Measurements from ENCODE around the gene TRIM24. TPM values are rescaled to one million over a fixed set of nuclear protein-coding genes. Genes with fewer than 3 reads are reported as not detected.

TRIM24 gene
- total RNA-seq, 2 experiments from 2014 or later, result 17.5 to 26.8 TPM

DNA sequence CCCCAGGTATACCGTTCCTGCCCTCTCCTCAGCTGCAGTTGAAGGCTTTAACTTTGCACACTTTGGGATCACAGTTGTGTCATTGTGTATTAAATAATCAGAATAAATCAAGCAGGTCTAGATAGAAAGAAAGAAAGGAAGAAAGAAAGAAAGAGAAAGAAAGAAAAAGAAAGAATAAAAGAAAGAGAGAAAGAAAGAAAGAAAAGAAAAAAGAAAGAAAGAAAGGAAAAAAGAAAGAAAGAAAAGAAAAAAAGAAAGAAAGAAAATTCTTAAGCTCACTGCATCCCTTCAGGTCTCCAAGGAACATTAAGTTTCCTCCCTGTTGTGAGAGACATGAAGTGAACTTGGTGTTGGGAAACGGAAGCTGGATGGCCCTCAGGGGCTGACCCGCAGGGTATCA lies 17.2 kb upstream of the TRIM24 start:
- CTCF ChIA-PET (ENCODE audit: unreplicated experiment), result no interaction called here
- DNase-seq (ENCODE audit: low spot score), result no peak
- BruUV-seq (replicated peaks), result no TSS peak
- POLR2A ChIA-PET, result no interaction called here
- Histone ChIP-seq H3K36me3 (ENCODE audit: insufficient read depth, low read length) (no peaks in the 10 kb centered on the region), H3K9me2 (ENCODE audit: insufficient read depth, low read length) (no peaks in the 10 kb centered on the region), H3K79me2 (ENCODE audit: insufficient read depth, low read depth, low read length) (no peaks in the 10 kb centered on the region), H3K4me1 (ENCODE audit: insufficient read depth, low read length, poor library complexity, severe bottlenecking) (no peaks in the 10 kb centered on the region), H2AFZ (ENCODE audit: low read length) (no peak overlapping the region), H3K4me3 (ENCODE audit: low read depth, low read length, poor library complexity, severe bottlenecking) (no peak overlapping the region), H4K20me1 (ENCODE audit: insufficient read depth, low read length) (no peaks in the 10 kb centered on the region), H3K9me3 (ENCODE audit: low read length) (no peaks in the 10 kb centered on the region), H3K27ac (ENCODE audit: low read depth, low read length, poor library complexity, severe bottlenecking) (no peak overlapping the region), H3K4me2 (ENCODE audit: low read length) (no peak overlapping the region)
- intact Hi-C loops (cut with micrococcal nuclease; ENCODE audit: unreplicated experiment), result no loop called here
- TF ChIP-seq, protein P1, sequence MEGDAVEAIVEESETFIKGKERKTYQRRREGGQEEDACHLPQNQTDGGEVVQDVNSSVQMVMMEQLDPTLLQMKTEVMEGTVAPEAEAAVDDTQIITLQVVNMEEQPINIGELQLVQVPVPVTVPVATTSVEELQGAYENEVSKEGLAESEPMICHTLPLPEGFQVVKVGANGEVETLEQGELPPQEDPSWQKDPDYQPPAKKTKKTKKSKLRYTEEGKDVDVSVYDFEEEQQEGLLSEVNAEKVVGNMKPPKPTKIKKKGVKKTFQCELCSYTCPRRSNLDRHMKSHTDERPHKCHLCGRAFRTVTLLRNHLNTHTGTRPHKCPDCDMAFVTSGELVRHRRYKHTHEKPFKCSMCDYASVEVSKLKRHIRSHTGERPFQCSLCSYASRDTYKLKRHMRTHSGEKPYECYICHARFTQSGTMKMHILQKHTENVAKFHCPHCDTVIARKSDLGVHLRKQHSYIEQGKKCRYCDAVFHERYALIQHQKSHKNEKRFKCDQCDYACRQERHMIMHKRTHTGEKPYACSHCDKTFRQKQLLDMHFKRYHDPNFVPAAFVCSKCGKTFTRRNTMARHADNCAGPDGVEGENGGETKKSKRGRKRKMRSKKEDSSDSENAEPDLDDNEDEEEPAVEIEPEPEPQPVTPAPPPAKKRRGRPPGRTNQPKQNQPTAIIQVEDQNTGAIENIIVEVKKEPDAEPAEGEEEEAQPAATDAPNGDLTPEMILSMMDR (conservative IDR thresholded peaks at IDR 0.05; ENCODE audit: low read length), result no peak
- TF ChIP-seq EZH2phosphoT487 (IDR thresholded peaks at IDR 0.05; ENCODE audit: borderline replicate concordance, low read depth, low read length), result no peak

DNA sequence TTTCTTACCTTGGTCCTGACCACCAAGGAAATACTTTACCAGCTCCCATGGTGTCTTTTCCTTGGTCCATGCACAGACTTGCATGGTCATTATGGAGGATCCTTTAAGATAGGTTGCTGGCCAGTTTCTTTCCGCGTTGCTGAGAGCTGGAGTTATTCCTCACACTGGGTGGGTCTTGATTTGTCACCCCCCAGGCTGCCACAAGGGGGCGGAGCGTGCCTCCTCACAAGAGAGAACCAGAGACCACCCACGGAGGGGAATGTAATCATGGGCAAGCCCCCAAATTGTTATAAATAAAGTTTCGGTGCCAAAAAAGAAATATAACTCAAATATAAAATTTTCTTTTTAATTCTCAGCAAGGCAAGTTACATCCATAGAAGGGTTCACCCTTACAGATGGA lies 10.5 kb upstream of the TRIM24 start:
- no peaks in the 10 kb centered on the region for H4K20me1 ChIP-seq (ENCODE audit: insufficient read depth, low read length)
- H3K79me2 ChIP-seq (ENCODE audit: insufficient read depth, low read depth, low read length), result no peaks in the 10 kb centered on the region
- no TSS peak for BruUV-seq (replicated peaks)
- no peak overlapping the region for H2AFZ ChIP-seq (ENCODE audit: low read length)
- no peak overlapping the region for H3K27ac ChIP-seq (ENCODE audit: low read depth, low read length, poor library complexity, severe bottlenecking)
- no peak overlapping the region for H3K4me2 ChIP-seq (ENCODE audit: low read length)
- H3K9me2 ChIP-seq (ENCODE audit: insufficient read depth, low read length), result no peaks in the 10 kb centered on the region
- no peaks in the 10 kb centered on the region for H3K4me1 ChIP-seq (ENCODE audit: insufficient read depth, low read length, poor library complexity, severe bottlenecking)
- intact Hi-C loops (cut with micrococcal nuclease; ENCODE audit: unreplicated experiment), result loop anchor here (1.0 kb wide), 1 partner anchor 289 kb away; no protein-coding TSS in a partner anchor
- CTCF ChIA-PET (ENCODE audit: unreplicated experiment), result no interaction called here
- POLR2A ChIA-PET, result no interaction called here
- peak; percentile 40 for DNase-seq (ENCODE audit: low spot score)
- TF ChIP-seq, protein P1 (conservative IDR thresholded peaks at IDR 0.05; ENCODE audit: low read length), result peak; percentile 82
- no peak for TF ChIP-seq EZH2phosphoT487 (IDR thresholded peaks at IDR 0.05; ENCODE audit: borderline replicate concordance, low read depth, low read length)
- H3K36me3 ChIP-seq (ENCODE audit: insufficient read depth, low read length), result no peaks in the 10 kb centered on the region
- H3K4me3 ChIP-seq (ENCODE audit: low read depth, low read length, poor library complexity, severe bottlenecking), result no peak overlapping the region
- no peaks in the 10 kb centered on the region for H3K9me3 ChIP-seq (ENCODE audit: low read length)

DNA sequence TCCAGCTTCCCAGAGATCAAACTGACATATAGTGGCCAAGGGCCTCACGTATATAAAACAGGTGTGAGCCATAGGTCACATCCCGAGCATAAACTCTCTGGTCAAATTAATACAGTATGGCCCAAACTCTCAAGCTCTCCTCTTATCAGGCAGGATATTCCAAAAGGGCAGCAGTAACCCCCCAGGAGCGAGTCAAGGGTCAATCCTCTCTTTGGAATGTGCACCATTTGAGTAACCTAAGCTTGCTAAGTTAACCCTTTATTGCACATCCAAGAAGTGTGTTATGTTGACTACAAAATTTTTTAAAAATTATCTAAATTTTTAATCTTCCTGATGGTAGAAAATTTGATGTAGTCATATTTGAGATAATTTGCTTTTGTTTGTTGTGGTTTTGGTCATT lies 4.5 kb upstream of the TRIM24 start:
- Histone ChIP-seq H3K4me3 (ENCODE audit: low read depth, low read length, poor library complexity, severe bottlenecking) (no peak overlapping the region), H3K27ac (ENCODE audit: low read depth, low read length, poor library complexity, severe bottlenecking) (no peak overlapping the region), H3K4me1 (ENCODE audit: insufficient read depth, low read length, poor library complexity, severe bottlenecking) (peaks cover 4% of the 10 kb centered on the region), H2AFZ (ENCODE audit: low read length) (no peak overlapping the region), H3K79me2 (ENCODE audit: insufficient read depth, low read depth, low read length) (no peaks in the 10 kb centered on the region), H3K36me3 (ENCODE audit: insufficient read depth, low read length) (no peaks in the 10 kb centered on the region), H4K20me1 (ENCODE audit: insufficient read depth, low read length) (no peaks in the 10 kb centered on the region), H3K4me2 (ENCODE audit: low read length) (no peak overlapping the region), H3K9me2 (ENCODE audit: insufficient read depth, low read length) (no peaks in the 10 kb centered on the region), H3K9me3 (ENCODE audit: low read length) (no peaks in the 10 kb centered on the region)
- TF ChIP-seq, protein P1 (conservative IDR thresholded peaks at IDR 0.05; ENCODE audit: low read length), result no peak
- TF ChIP-seq EZH2phosphoT487 (IDR thresholded peaks at IDR 0.05; ENCODE audit: borderline replicate concordance, low read depth, low read length), result no peak
- intact Hi-C loops (cut with micrococcal nuclease; ENCODE audit: unreplicated experiment), result no loop called here
- ChIA-PET CTCF (ENCODE audit: unreplicated experiment) (no interaction called here), POLR2A (no interaction called here)
- no peak for DNase-seq (ENCODE audit: low spot score)
- no TSS peak for BruUV-seq (replicated peaks)
